Karpas-422 (cell line): ENCODE measurements around the gene PXDN. TPM values are rescaled to one million over a fixed set of nuclear protein-coding genes. Genes with fewer than 3 reads are reported as not detected.

Experiments used
- DNase-seq: peaks from one replicate; pipeline ENCODE4 v3.0.0-alpha.2; 2015
- H2AFZ ChIP-seq: fragments of 200-600 bp; sonication (generic); 2 replicates; pipeline ENCODE4 v1.6.1; 2014; ENCODE audit warnings: antibody characterized with exemption, low read length, mixed read lengths
- H3K27ac ChIP-seq: fragments of 200-600 bp; sonication (generic); 2 replicates; pipeline ENCODE4 v1.5.1; 2014; ENCODE audit warnings: mild to moderate bottlenecking, low read length, moderate library complexity
- H3K27me3 ChIP-seq: fragments of 200-600 bp; sonication (generic); 2 replicates; pipeline ENCODE4 v1.6.1; 2014; ENCODE audit warnings: low read length, mixed read lengths
- H3K36me3 ChIP-seq: fragments of 200-600 bp; sonication (generic); 2 replicates; pipeline ENCODE4 v1.6.1; 2014; ENCODE audit warnings: low read length, mixed read lengths; ENCODE audit not compliant: insufficient read depth
- H3K4me1 ChIP-seq: fragments of 200-600 bp; sonication (generic); 2 replicates; pipeline ENCODE4 v1.6.1; 2014; ENCODE audit warnings: mild to moderate bottlenecking, low read length, mixed read lengths
- H3K4me2 ChIP-seq: fragments of 200-600 bp; sonication (generic); 2 replicates; pipeline ENCODE4 v1.6.1; 2014; ENCODE audit warnings: low read length, low read depth, mild to moderate bottlenecking; ENCODE audit not compliant: poor library complexity, severe bottlenecking
- H3K4me3 ChIP-seq: fragments of 200-600 bp; sonication (generic); 2 replicates; pipeline ENCODE4 v1.5.1; 2014; ENCODE audit warnings: mild to moderate bottlenecking, antibody characterized with exemption, low read length, mixed read lengths
- H3K79me2 ChIP-seq: fragments of 200-600 bp; sonication (generic); 2 replicates; pipeline ENCODE4 v1.6.1; 2014; ENCODE audit warnings: mild to moderate bottlenecking, low read length, mixed read lengths
- H3K9ac ChIP-seq: fragments of 200-600 bp; sonication (generic); 2 replicates; pipeline ENCODE4 v1.6.0; 2014; ENCODE audit warnings: low read length
- H3K9me2 ChIP-seq: fragments of 200-600 bp; sonication (generic), shearing (Covaris generic); replicated peaks from 2 replicates; pipeline ENCODE4 v1.6.0; 2014; ENCODE audit warnings: mild to moderate bottlenecking, low read length, moderate library complexity; ENCODE audit not compliant: insufficient read depth
- H3K9me3 ChIP-seq: fragments of 300-700, 200-600 bp; sonication (generic); 2 replicates; pipeline ENCODE4 v1.6.1; 2014; ENCODE audit warnings: low read length, mixed read lengths
- H4K20me1 ChIP-seq: fragments of 200-600 bp; sonication (generic); 2 replicates; pipeline ENCODE4 v1.6.1; 2014; ENCODE audit warnings: mild to moderate bottlenecking, antibody characterized with exemption, low read length, low read depth; ENCODE audit not compliant: insufficient read depth
- total RNA-seq: library from RNA; depleted of rRNA; stranded (reverse); fragments of >200 nt; shearing (Covaris generic); gene quantifications from 2 replicates; pipeline ENCODE4 v1.2.3, GENCODE V29; 2014; ENCODE audit warnings: low replicate concordance

PXDN gene
- total RNA-seq, 1 experiment from 2014 or later: not detected

- Histone ChIP-seq H3K9me3 (no peaks in the 10 kb centered on the region), H3K4me2 (no peak overlapping the region), H3K4me3 (no peak overlapping the region), H3K9me2 (no peaks in the 10 kb centered on the region), H3K27ac (no peak overlapping the region), H3K79me2 (no peaks in the 10 kb centered on the region), H3K4me1 (no peaks in the 10 kb centered on the region), H3K27me3 (no peaks in the 10 kb centered on the region), H3K9ac (no peak overlapping the region), H2AFZ (no peak overlapping the region), H4K20me1 (no peaks in the 10 kb centered on the region), H3K36me3 (no peaks in the 10 kb centered on the region)
- no peak for DNase-seq
Measured at GRCh38 chr2:1747065-1747941, 3.0 kb upstream of the PXDN start.

- DNase-seq: no peak
- no peaks in the 10 kb centered on the region for H4K20me1 ChIP-seq
- no peaks in the 10 kb centered on the region for H3K36me3 ChIP-seq
Measured at GRCh38 chr2:1746174-1747064, 2.1 kb upstream of the PXDN start.

GRCh38 chr2:1745171-1746023 is 1.1 kb upstream of the PXDN start:
- no peaks in the 10 kb centered on the region for H3K4me1 ChIP-seq
- H3K9me3 ChIP-seq: no peaks in the 10 kb centered on the region
- no peak overlapping the region for H2AFZ ChIP-seq
- H3K79me2 ChIP-seq: no peaks in the 10 kb centered on the region
- no peaks in the 10 kb centered on the region for H3K9me2 ChIP-seq
- H3K9ac ChIP-seq: no peak overlapping the region
- no peaks in the 10 kb centered on the region for H3K27me3 ChIP-seq
- no peaks in the 10 kb centered on the region for H4K20me1 ChIP-seq
- no peak for DNase-seq
- H3K4me2 ChIP-seq: no peak overlapping the region
- H3K4me3 ChIP-seq: no peak overlapping the region
- no peaks in the 10 kb centered on the region for H3K36me3 ChIP-seq
- H3K27ac ChIP-seq: no peak overlapping the region

More at GRCh38 chr2:1746174-1747064, 2.1 kb upstream of the PXDN start:
- Histone ChIP-seq H3K4me1 (no peaks in the 10 kb centered on the region), H3K79me2 (no peaks in the 10 kb centered on the region), H3K4me3 (no peak overlapping the region), H3K9me2 (no peaks in the 10 kb centered on the region), H3K27me3 (no peaks in the 10 kb centered on the region), H3K27ac (no peak overlapping the region), H3K9me3 (no peaks in the 10 kb centered on the region), H3K9ac (no peak overlapping the region), H2AFZ (no peak overlapping the region), H3K4me2 (no peak overlapping the region)

GRCh38 chr2:1744151-1744445 is 217 bp downstream of the PXDN start:
- Histone ChIP-seq H3K79me2 (no peaks in the 10 kb centered on the region), H2AFZ (no peak overlapping the region), H3K9me3 (no peaks in the 10 kb centered on the region), H3K27me3 (no peaks in the 10 kb centered on the region), H3K4me1 (no peaks in the 10 kb centered on the region), H4K20me1 (no peaks in the 10 kb centered on the region), H3K36me3 (no peaks in the 10 kb centered on the region), H3K9ac (no peak overlapping the region), H3K4me2 (no peak overlapping the region), H3K27ac (no peak overlapping the region), H3K9me2 (no peaks in the 10 kb centered on the region), H3K4me3 (no peak overlapping the region)
- DNase-seq: no peak

- no peaks in the 10 kb centered on the region for H3K4me1 ChIP-seq
- no peak overlapping the region for H3K4me2 ChIP-seq
- H2AFZ ChIP-seq: no peak overlapping the region
- no peaks in the 10 kb centered on the region for H3K79me2 ChIP-seq
- H3K9me2 ChIP-seq: no peaks in the 10 kb centered on the region
- no peaks in the 10 kb centered on the region for H3K36me3 ChIP-seq
- no peak for DNase-seq
- H3K9ac ChIP-seq: no peak overlapping the region
- H3K4me3 ChIP-seq: no peak overlapping the region
- H3K27ac ChIP-seq: no peak overlapping the region
- no peaks in the 10 kb centered on the region for H4K20me1 ChIP-seq
- no peaks in the 10 kb centered on the region for H3K9me3 ChIP-seq
- no peaks in the 10 kb centered on the region for H3K27me3 ChIP-seq
Measured at GRCh38 chr2:1743396-1744150, 742 bp downstream of the PXDN start.

- no peak overlapping the region for H3K27ac ChIP-seq
- no peaks in the 10 kb centered on the region for H3K27me3 ChIP-seq
- H3K9ac ChIP-seq: no peak overlapping the region
- H4K20me1 ChIP-seq: no peaks in the 10 kb centered on the region
- H3K4me1 ChIP-seq: no peaks in the 10 kb centered on the region
- no peaks in the 10 kb centered on the region for H3K9me3 ChIP-seq
- no peak overlapping the region for H2AFZ ChIP-seq
- H3K4me3 ChIP-seq: no peak overlapping the region
- no peak overlapping the region for H3K4me2 ChIP-seq
- no peaks in the 10 kb centered on the region for H3K36me3 ChIP-seq
- H3K9me2 ChIP-seq: no peaks in the 10 kb centered on the region
- no peak for DNase-seq
- H3K79me2 ChIP-seq: no peaks in the 10 kb centered on the region
Measured at GRCh38 chr2:1742681-1743395, 1.5 kb downstream of the PXDN start.

GRCh38 chr2:1742301-1742680 is 2.0 kb downstream of the PXDN start:
- Histone ChIP-seq H3K79me2 (no peaks in the 10 kb centered on the region), H3K9ac (no peak overlapping the region), H2AFZ (no peak overlapping the region), H3K4me3 (no peak overlapping the region), H4K20me1 (no peaks in the 10 kb centered on the region), H3K9me2 (no peaks in the 10 kb centered on the region), H3K27me3 (no peaks in the 10 kb centered on the region), H3K27ac (no peak overlapping the region), H3K36me3 (no peaks in the 10 kb centered on the region), H3K9me3 (no peaks in the 10 kb centered on the region), H3K4me1 (no peaks in the 10 kb centered on the region), H3K4me2 (no peak overlapping the region)
- no peak for DNase-seq
